ENCODE results near the gene FHIP1A. TPM values are rescaled to one million over a fixed set of nuclear protein-coding genes. Genes with fewer than 3 reads are reported as not detected.

Gene FHIP1A
- total and polyA plus RNA-seq, 2 of the 8 experiments (the other 6 are each of a cell fraction or from before 2014, with no cell fraction given): 17.9 to 75.2 TPM

DNA sequence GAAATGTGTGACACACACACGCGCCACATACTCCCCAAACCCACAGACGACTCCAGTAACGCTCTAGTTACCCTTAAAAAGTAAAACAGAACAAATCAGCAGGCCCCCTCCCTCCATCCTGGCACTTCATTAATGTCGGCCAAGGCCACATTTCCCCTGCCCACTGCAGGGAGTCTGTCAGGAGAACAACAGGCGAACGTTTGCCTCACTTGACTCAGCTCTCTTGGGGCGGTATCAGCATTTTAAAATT lies 671 bp upstream of the FHIP1A start:
- ChIA-PET CTCF (ENCODE audit: partially characterized antibody) (interaction anchor here (0.6 kb wide), 1 partner anchor 205 kb away, joined by 3 read pairs; no protein-coding TSS in a partner anchor), POLR2A (ENCODE audit: partially characterized antibody) (interaction anchor here (0.7 to 2.9 kb wide), 13 partner anchors 9 to 312 kb away, joined by 3 to 15 read pairs (median 4); partner anchors contain the start of gene SH3D19)
- H4K20me1 ChIP-seq (replicated peaks in 1 of 2; ENCODE audit: control insufficient read depth in 1 of 2, insufficient read depth in 2 of 2, low read length in 2 of 2): peaks cover 0 to 2% of the 10 kb centered on the region in 2 experiments
- H4K91ac ChIP-seq (replicated peaks; ENCODE audit: insufficient read length, low read length): peak overlapping the region; percentile 18
- H3K23ac ChIP-seq (ENCODE audit: insufficient read length): no peak overlapping the region
- H4K8ac ChIP-seq (ENCODE audit: extremely low read depth, insufficient read depth, low read length): peak overlapping the region; percentile 91; the same call in 1 of the 2 replicates
- H3K79me2 ChIP-seq (ENCODE audit: control insufficient read depth in 1 of 2, insufficient read depth in 2 of 2, low read length in 2 of 2): peaks cover 0 to 35% of the 10 kb centered on the region in 2 experiments; a peak in 2 of 4 replicates
- H2BK20ac ChIP-seq (ENCODE audit: low read length): peak overlapping the region; percentile 49; the same call in 1 of the 2 replicates
- peak overlapping the region; percentile 43 to 85 (median 74) for H3K9ac ChIP-seq (replicated peaks in 1 of 4; ENCODE audit: extremely low read depth in 1 of 4, low read depth in 3 of 4, low read length in 3 of 4)
- H3K14ac ChIP-seq (ENCODE audit: insufficient read length): no peak overlapping the region
- peak overlapping the region; percentile 88 for H2BK5ac ChIP-seq (ENCODE audit: low read depth, low read length)
- H3K4me2 ChIP-seq (ENCODE audit: insufficient read depth in 1 of 2, low read depth in 2 of 2, low read length in 2 of 2): peak overlapping the region; percentile 86 to 100
- H3K27me3 ChIP-seq (replicated peaks in 1 of 4; ENCODE audit: control insufficient read depth in 3 of 4, extremely low read depth in 1 of 4, insufficient read depth in 3 of 4, low read length in 3 of 4): no peaks in the 10 kb centered on the region
- no peak overlapping the region for H4K5ac ChIP-seq (ENCODE audit: insufficient read length, low read depth, low read length)
- H2AFZ ChIP-seq (ENCODE audit: low read length): peak overlapping the region; percentile 93; the same call in 1 of the 2 replicates
- no peak overlapping the region for H3K56ac ChIP-seq (replicated peaks; ENCODE audit: insufficient read length, low read depth, low read length)
- peak overlapping the region; percentile 82 for H2BK12ac ChIP-seq (ENCODE audit: low read depth, low read length)
- H3K36me3 ChIP-seq (ENCODE audit: control insufficient read depth in 2 of 4, insufficient read depth in 4 of 4, low read length in 3 of 4): no peaks in the 10 kb centered on the region; a peak in 1 of 8 replicates
- H2AK5ac ChIP-seq (ENCODE audit: low read depth, low read length): no peak overlapping the region
- peaks cover 15% of the 10 kb centered on the region for H3K23me2 ChIP-seq (ENCODE audit: low read depth, low read length)
- peak overlapping the region; percentile 80 for H3K18ac ChIP-seq (ENCODE audit: extremely low read depth, low read length)
- no peak for TF ChIP-seq SRF (IDR thresholded peaks at IDR 0.05; ENCODE audit: low read depth, low read length)
- TF ChIP-seq SIN3A (conservative IDR thresholded peaks at IDR 0.05 in 1 of 2, IDR thresholded peaks at IDR 0.05 in 1 of 2; ENCODE audit: low read depth in 1 of 2, low read length in 2 of 2): 0 out of 4 replicates have a peak, but pooled peaks of 1 of the 2 experiments have one; percentile 34
- 0 out of 2 replicates have a peak, but pooled peaks have one; percentile 39 for TF ChIP-seq RBBP5 (IDR thresholded peaks at IDR 0.05; ENCODE audit: borderline replicate concordance, low read depth, low read length)
- H3K4me3 ChIP-seq (ENCODE audit: extremely low read depth in 1 of 4, insufficient read depth in 2 of 4, low read depth in 3 of 4, low read length in 4 of 4): peak overlapping the region; percentile 36 to 76 (median 72)
- peak overlapping the region; percentile 81; the same call in 1 of the 2 replicates for H2BK15ac ChIP-seq (ENCODE audit: low read length)
- peaks cover 3 to 15% (median 6%) of the 10 kb centered on the region in 4 experiments; a peak in 6 of 7 replicates for H3K4me1 ChIP-seq (replicated peaks in 1 of 4; ENCODE audit: control insufficient read depth in 3 of 4, insufficient read depth in 4 of 4, low read length in 3 of 4)
- DNase-seq (ENCODE audit: low read depth in 1 of 2, low spot score in 2 of 2) (peak in 1 of 2 experiments; percentile 57), FAIRE-seq (no peak)
- no peak overlapping the region for H3K4ac ChIP-seq (replicated peaks; ENCODE audit: insufficient read length, low read depth, low read length)
- peaks cover 4% of the 10 kb centered on the region for H3K79me1 ChIP-seq (ENCODE audit: low read depth, low read length)
- WGBS, 2 experiments (ENCODE audit: extremely low coverage in 1 of 2, insufficient coverage in 1 of 2, insufficient read length in 1 of 2, insufficient replicate concordance in 2 of 2, low coverage in 1 of 2, low lambda C conversion rate in 2 of 2, missing lambda C conversion rate in 1 of 2): 2% methylated on average over 8 of the region's 8 CpGs; no CpG with 5 or more reads in 1 of the 2 experiments
- peak overlapping the region; percentile 92 for H3K27ac ChIP-seq (ENCODE audit: low read depth, low read length)
- H2BK120ac ChIP-seq (replicated peaks; ENCODE audit: low read depth, low read length): no peak overlapping the region
- H3K9me3 ChIP-seq (ENCODE audit: insufficient read depth in 2 of 2, low read depth in 1 of 2, low read length in 1 of 2): no peaks in the 10 kb centered on the region

All from H1 (cell line).